Activated T-helper 1 cell treated with anti-CD3 and anti-CD28 coated beads, Interleukin-2, amount 50 U/mL, for 16 hours (primary cell): Measurements from ENCODE around the gene PNN.
"Not testable (repeated sequence)": the region's sequence is repeated elsewhere in the genome, so short reads cannot be mapped to it uniquely, and the experiment has no call there.

Experiments
- DNase-seq, 2 donors: peaks; one replicate each; pipeline ENCODE4 v3.0.0-alpha.2; 2020; ENCODE audit warnings: low read depth in 1 of 2, low spot score in 1 of 2

Gene PNN

DNA sequence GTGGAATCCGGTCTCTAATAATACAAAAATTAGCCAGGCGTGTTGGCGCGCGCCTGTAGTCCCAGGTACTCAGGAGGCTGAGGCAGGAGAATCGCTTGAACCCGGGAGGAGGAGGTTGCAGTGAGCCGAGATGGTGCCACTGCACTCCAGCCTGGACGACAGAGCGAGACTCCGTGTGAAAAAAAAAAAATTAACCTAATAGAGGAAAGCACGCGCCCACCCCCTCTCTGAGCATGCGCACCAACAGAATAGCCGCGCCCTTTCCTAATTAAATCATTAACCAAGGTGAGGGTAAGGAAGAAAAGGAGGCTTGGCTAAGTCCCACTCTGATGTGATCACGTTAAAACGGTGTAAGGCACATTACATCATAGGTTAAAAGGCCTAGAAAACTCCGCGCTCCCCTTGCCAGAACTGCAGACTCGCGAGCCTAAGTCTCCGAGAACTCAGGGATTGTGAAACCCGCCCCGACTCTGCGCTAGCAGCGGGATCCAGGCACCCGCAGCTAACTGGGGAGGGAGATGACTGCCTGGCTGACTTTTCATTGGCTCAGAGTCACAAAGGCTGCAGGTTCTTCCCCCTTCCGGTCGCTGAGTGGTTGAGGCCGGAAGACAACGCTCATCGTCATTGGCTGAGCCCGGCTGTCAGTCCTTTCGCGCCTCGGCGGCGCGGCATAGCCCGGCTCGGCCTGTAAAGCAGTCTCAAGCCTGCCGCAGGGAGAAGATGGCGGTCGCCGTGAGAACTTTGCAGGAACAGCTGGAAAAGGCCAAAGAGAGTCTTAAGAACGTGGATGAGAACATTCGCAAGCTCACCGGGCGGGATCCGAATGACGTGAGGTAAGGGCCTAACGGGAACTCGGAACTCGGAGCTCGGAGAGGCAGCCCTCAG lies at the start of gene PNN:
Gene PNN (plus strand): TSS at position 695 of the 885 bp plus-strand sequence. CDS start 26 bp downstream, at position 721.
- peak; percentile 86 to 94 for DNase-seq

DNA sequence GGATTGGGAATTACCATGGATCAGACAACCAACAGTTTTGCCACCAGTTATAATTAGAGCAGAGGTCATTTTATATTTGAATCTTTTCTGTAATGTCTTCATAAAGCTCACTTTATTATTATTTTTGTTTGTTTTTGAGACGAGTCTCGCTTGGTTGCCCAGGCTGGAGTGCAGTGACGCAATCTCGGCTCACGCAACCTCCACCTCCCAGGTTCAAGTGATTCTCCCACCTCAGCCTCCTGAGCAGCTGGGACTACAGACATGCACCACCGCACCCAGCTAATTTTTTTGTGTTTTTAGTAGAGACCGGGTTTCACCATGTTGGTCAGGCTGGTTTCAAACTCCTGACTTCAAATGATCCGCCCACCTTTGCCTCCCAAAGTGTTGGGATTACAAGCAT lies 37.2 kb upstream of the PNN start:
- DNase-seq, result not testable (repeated sequence)

DNA sequence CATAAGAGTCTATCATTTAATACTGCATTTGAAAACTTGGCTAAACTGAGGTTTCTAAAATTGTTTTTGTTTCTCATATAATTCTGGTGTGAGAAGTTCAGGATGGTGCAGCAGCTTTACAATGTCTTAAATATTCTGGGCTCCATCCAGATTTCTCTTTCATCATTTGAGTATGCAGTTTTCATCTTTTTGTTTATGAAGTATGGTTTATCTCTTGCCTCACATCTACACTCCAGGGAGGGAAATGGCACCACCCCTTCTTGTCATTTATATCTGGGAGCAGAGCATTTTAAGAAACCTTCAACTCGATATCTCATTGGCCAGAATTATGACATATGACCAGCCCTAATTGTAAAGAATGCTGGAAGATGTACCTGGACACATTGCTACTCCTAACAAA lies 36.6 kb upstream of the PNN start:
- no peak for DNase-seq

DNA sequence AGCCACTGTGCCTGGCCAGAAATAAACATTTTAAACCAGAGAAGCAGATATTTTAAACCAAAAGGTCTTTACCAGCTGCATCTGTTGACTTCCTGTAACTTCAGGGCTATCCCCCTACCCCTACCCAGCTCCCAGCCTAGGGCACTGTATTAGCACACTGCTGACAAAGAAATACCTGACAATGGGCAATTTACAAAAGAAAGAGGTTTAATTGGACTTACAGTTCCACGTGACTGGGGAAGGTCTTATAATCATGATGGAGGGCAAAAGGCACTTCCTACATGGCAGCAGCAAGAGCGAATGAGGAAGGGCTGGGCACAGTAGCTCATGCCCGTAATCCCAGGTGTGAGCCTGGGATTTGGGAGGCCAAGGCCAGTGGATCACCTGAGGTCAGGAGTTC lies 34.9 kb upstream of the PNN start:
- DNase-seq, result no peak

DNA sequence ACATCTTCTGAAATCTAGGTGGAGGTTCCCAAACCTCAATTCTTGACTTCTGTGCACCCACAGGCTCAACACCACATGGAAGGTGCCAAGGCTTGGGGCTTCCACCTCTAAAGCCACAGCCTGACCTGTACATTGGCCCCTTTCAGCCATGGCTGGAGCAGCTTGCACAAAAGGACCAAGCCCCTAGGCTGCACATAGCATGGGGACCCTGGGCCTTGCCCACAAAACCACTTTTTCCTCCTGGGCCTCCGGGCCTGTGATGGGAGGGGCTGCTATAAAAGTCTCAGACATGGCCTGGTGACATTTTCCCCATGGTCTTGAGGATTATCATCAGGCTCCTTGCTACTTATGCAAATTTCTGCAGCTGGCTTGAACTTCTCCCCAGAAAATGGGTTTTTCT lies 33.4 kb upstream of the PNN start:
- not testable (repeated sequence) for DNase-seq

DNA sequence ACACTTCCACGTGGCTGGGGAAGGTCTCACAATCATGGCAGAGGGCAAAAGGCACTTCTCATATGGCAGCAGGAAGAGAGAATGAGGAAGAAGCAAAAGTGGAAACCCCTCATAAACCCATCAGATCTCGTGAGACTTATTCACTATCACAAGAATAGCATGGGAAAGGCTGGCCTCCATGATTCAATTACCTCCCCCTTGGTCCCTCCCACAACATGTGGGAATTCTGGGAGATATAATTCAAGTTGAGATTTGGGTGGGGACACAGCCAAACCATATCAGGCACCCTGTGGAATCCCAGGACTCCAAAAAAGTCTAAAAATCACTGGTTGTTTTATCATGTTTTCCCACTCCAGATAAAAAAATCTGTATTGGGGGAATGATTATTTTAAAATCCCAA lies 31.8 kb upstream of the PNN start:
- DNase-seq, result not testable (repeated sequence)

DNA sequence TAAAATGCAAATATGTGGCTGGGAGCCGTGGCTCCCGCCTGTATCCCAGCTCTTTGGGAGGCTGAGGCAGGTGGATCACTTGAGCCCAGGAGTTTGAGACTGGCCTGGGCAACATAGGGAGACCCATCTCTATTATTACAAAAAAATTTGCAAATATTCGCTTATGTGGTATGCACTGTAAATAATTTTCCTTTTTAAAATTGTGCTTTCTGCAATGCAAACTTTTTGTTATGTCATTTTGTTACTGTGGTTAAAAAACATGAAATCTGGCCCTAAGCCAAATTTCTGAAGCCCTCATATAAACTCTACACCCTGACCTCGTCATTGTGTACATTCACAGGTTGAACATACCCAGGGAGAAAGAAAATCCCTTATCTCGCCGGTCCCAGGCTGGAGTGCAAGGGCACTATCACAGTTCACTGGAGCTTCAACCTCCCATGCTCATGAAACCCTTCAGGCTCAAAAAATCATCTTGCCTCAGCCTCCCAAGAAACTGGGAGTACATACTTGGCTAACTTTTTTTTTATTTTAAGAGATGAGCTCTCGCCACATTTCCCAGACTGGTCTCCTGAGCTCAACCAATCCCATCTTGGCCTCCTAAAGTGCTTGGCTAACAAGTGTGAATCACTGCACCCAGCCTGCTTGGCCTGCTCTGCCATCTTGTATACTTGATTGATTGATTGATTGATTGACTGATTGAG lies 29.6 kb upstream of the PNN start:
- DNase-seq, result no peak

DNA sequence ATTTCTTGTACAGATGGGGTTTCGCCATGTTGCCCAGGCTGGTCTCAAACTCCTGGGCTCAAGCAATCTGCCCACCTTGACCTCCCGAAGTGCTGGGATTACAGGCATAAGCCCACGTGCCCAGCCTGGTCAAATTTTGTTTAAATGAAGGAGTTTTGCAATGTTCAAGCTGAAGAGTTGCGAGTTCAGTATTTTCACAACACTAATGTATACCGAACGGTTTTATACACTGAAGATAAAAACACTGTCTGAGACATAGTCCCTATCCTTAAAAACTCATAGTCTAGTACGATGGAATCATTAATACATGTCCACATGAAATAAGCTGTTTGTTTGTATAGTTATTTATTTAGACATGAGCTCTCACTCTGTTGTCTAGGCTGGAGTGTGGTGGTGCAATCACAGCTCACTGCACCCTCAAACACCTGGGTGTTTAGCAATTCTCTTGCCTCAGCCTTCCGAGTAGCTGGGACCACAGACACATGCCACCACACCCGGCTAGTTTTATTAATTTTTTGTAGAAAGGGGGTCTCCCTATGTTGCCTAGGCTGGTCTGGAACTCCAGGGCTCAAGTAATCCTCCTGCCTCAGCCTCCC lies 20.4 kb upstream of the PNN start:
- no peak for DNase-seq

DNA sequence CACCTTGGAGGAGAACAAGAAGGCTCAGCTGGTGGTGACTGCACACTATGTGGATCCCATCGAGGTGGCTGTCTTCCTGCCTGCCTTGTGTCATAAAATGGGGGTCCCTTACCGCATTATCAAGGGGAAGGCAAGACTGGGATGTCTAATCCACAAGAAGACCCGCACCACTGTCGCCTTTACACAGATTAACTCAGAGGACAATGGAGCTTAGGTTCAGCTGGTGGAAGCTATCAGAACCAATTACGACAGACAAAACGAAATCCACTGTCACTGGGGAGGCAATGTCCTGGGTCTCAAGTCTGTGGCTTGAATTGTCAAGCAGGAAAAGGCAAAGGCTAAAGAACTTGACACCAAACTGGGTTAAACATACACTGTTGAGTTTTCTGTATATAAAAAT lies 17.6 kb upstream of the PNN start:
- DNase-seq, result no peak

DNA sequence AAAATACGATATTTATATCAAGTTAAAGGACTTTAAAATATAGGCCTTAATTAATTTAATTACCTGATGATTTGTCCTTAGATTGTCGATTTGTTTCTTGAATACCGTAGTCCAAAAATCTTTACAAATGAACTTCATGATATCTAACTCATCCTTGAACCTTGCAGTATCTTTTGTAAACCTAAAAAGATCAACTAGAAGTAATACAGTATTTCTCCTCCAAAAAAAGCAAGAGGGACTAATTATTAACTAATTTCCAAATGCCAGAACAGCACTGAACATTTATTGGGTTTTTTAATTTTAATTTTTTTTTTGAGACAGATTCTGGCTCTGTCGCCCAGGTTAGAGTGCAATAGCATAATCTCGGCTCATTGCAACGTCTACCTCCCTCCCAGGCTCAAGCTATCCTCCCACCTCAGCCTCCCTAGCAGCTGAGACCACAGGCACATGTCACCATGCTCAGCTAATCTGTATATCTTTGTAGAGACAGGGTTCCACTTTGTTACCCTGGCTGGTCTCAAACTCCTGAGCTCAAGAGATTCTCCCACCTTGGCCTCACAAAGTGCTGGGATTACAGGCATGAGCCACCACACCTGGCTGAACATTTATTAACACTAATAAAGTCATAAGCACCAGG lies 16.7 kb upstream of the PNN start:
- DNase-seq, result no peak

DNA sequence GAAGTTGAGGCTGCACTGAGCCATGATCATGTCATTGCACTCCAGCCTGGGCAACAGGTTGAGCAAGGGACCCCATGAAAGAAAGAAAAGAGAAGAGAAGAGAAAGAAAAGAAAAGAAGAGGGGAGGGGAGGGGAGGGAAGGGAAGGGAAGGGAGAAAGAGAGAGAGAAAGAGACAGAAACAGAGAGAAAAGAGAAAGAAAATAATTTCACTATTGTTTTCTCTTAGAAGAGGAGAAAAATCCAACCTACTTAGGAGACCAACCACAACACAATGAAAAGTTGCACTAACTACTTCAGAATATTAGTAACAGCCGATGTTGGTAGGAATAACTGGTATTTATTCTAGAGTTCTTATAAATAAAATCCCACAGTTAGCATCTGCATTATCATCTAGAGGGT lies 14.6 kb upstream of the PNN start:
- no peak for DNase-seq

DNA sequence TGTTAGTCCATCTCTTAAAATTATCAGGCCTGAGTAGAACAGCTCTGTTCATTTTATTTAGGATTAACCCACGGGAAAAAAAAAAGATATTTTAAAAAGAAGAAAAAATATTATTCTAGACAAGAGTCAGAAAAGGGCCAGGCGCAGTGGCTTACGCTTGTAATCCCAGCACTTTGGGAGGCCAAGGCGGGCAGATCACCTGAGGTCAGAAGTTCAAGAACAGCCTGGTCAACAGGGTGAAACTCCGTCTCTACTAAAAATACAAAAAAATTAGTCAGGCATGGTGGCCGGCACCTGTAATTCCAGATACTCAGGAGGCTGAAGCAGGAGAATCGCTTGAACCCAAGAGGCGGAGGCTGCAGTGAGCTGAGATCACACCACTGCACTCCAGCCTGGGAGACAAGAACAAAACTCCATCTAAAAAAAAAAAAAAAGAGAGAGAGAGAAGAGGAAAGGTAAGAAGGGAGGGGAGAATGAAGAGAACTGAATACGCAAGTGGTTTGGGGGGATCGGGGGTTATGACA lies 7.2 kb upstream of the PNN start:
- DNase-seq, result not testable (repeated sequence)

DNA sequence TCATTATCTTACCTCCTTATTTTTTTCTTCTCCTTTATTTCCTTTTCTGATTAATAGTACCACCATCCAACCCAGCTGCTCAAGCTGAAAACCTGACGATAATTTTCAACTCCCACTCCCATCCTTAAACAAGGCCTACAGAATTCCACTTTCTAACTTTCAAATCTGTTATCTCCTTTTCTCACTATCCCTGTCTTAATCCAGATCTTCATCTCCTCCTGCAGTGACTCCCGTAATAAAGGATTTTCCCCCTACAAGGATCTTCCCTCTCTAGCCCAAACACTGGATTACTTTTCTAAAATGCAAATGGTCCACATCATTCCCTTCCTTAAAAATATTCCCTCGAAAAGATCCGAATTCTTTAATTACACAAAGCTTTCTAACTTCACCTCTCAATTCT lies 6.5 kb upstream of the PNN start:
- DNase-seq, result no peak

DNA sequence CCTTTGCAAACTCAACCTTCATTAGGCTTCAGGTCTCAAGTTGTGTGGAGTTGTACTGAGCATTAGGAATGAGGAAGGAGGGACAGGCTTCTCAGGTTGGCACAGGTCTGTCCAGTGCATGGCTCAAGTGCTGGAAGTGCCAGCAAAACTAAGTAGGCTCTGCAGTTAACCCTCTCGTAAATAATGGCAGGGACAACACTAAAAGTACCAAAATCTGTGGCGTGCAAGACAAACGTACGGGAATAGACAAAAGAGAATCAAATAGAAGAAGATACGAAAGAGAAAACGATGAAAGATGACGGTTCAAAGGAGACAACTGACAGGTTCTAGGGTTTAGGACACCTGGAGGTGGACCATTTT lies 5.5 kb upstream of the PNN start:
- DNase-seq, result no peak

DNA sequence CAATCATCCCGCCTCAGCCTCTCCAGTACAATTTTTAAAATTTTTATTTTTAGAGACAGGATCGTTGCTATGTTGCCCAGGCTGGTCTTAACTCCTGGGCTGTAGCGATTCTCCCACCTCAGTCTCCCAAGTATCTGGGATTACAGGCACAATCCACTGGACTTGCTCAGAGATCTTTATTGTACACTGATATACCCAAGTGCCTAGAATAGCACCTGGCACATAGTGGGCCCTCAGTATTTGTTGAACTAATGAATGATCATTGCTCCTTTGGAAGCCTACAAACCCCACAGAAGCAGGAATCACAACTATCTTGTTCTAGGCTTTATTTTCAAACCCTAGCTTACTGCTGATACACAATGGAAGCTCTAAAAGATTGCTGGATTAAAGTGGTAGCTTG lies 1.9 kb upstream of the PNN start:
- no peak for DNase-seq

DNA sequence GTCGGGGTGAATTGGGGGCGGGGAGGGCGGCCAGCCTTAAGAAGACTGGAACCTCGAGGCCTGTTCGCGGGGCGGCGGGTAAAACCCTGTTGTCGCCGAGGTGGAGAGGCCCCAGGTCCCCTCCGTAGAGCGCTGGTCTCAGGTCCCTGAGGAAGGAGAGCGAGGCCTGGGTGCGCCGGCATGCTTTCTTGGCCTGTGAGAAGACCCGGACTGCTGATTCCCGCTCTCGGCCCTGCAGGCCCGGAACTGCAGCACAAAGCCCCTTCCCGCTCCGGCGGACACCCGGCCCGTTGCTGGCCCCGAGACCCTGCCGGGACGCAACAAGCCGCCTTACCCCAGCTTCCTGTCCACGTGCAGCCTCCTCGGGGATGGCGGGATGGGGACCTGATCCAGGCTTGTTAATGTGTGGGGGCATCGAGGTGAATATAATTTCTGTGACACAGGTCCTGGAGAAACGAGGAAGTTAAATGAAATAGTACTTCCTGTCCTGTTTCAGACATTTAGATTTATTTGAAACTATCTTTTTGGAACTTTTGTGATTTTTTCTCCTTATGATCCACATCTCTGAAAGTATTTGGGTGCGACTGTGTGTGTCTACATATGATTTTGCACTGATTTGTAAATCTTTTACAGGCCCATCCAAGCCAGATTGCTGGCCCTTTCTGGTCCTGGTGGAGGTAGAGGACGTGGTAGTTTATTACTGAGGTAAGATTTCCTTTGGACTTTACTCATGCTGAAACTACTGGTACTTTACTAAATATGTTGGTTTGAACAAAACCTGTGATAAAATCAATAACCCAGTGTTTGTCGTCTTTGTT lies 600 bp downstream of the PNN start:
- peak in 1 of 2 donors; percentile 13 for DNase-seq

DNA sequence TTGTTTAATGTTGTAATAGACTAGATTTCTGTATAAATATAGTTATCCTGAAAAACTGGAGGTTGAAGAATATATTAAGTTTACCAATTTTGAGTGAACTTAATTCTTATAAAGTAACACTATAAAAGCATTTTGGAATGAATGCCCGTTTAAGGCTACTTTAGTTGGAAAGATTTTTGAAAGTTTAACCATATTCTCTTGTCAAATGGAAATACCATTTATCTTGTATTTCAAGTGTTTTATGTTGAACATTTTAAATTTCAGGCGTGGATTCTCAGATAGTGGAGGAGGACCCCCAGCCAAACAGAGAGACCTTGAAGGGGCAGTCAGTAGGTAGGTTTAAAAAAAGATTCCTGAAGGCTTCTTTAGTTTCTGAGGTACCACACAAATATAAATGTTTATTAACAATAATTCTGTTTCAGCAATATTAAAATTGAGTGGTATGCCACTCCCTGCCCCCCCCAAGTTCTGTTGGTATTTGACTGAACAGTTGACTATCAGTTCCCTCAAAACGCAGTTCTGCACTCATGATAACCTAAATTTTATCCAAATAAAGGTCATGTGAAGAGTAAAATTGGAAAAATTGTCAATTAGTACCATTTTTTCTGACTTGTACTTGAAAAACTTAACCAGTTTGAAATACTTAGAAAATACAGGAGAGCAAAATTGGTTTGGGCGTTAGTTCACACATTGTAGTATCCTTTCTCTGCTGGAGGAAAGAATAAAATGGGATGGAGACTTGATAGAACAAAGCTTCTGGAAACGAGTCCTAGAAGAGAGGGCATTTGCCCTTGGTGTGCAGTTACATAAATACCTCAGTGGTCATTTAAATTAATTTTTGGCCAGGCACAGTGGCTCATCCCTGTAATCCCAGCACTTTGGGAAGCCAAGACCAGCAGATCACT lies 1.5 kb downstream of the PNN start:
- DNase-seq, result no peak

DNA sequence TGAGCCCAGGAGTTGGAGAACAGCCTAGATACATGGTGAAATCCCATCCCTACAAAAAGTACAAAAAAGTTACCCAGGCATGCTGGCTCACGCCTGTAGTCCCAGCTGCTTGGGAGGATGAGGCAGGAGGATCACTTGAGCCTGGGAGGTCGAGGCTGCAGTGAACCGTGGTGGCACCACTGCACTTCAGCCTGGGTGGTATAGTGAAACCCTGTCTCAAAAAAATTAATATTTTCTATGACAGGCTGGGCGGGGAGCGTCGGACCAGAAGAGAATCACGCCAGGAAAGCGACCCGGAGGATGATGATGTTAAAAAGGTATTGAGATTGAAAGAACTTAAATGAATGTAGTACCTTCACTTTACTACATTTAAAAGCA lies 2.1 kb downstream of the PNN start:
- no peak for DNase-seq

DNA sequence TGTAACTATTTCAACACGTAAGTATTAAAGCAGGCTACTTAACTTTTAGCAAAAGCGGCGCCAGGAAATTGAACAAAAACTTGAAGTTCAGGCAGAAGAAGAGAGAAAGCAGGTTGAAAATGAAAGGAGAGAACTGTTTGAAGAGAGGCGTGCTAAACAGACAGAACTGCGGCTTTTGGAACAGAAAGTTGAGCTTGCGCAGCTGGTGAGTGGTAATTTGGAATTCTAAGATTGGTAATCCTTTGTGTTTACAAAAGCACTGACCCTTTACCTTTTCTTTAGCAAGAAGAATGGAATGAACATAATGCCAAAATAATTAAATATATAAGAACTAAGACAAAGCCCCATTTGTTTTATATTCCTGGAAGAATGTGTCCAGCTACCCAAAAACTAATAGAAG lies 4.0 kb downstream of the PNN start:
- no peak for DNase-seq

DNA sequence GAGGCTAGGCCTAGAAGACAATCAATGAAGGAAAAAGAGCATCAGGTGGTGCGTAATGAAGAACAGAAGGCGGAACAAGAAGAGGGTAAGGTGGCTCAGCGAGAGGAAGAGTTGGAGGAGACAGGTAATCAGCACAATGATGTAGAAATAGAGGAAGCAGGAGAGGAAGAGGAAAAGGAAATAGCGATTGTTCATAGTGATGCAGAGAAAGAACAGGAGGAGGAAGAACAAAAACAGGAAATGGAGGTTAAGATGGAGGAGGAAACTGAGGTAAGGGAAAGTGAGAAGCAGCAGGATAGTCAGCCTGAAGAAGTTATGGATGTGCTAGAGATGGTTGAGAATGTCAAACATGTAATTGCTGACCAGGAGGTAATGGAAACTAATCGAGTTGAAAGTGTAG lies 5.5 kb downstream of the PNN start:
- no peak for DNase-seq
